Erythroblast (primary cell): ENCODE data around the gene CHAC1.

Source experiments
- GATA1 ChIP-seq: IDR thresholded peaks from 2 replicates; pipeline ENCODE4 v1.6.1; 2011; ENCODE audit warnings: low read depth, mild to moderate bottlenecking, control low read depth, low read length, moderate library complexity
- POLR2A ChIP-seq: IDR thresholded peaks from 2 replicates; pipeline ENCODE4 v1.6.1; 2011; ENCODE audit warnings: mild to moderate bottlenecking, low read length

DNA sequence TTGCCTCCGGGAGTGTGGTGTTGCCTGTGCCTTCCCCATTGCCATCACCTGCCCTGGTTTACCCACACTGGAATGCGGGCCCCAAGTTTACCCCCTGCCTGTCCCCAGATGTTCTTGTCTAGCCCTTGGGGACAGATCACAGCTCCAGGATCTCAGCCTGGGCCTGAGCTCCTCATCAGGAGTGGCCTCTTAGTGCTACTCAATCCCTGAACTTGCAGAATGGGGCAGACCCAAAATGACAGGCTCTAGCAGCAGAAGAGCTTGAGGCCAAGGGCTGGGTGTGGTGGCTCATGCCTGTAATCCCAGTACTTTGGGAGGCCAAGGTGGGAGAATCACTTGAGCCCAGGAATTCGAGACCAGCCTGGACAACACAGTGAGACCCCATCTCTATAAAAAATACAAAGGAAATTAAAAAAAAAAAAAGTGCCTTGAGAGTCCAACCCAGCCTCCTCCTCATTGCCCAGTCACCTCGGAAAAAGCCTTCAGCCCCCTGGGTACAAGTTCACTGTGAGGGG, 3.8 kb downstream of the CHAC1 start:
- TF ChIP-seq POLR2A, result no peak
- no peak for TF ChIP-seq GATA1
